ENCODE results near the gene EML1. TPM values are rescaled to one million over a fixed set of nuclear protein-coding genes. Genes with fewer than 3 reads are reported as not detected.

EML1 gene
- total RNA-seq, 1 donor from 2014 or later, result 34.9 TPM

- H3K27me3 Mint-ChIP-seq, result no peaks in the 10 kb centered on the region
- no peak overlapping the region for H3K4me3 Mint-ChIP-seq (ENCODE audit: low read depth)
- TF ChIP-seq CTCF (IDR thresholded peaks at IDR 0.05; ENCODE audit: unreplicated experiment), result no peak
- no peaks in the 10 kb centered on the region for H3K9me3 Mint-ChIP-seq (ENCODE audit: low read depth)
- no peak overlapping the region for H3K27ac Mint-ChIP-seq
- peaks cover 1% of the 10 kb centered on the region for H3K4me1 Mint-ChIP-seq (ENCODE audit: low read depth)
- peaks cover 10% of the 10 kb centered on the region for H3K36me3 Mint-ChIP-seq (ENCODE audit: insufficient read depth)
- no peak for DNase-seq (ENCODE audit: low spot score, unreplicated experiment)
These were observed 145.2 kb downstream of the EML1 start for GRCh38 chr14:99938376-99938775.

- H3K4me1 Mint-ChIP-seq (ENCODE audit: low read depth), result peaks cover 1% of the 10 kb centered on the region
- H3K27ac Mint-ChIP-seq, result no peak overlapping the region
- H3K27me3 Mint-ChIP-seq, result no peaks in the 10 kb centered on the region
- no peaks in the 10 kb centered on the region for H3K9me3 Mint-ChIP-seq (ENCODE audit: low read depth)
- no peak for DNase-seq (ENCODE audit: low spot score, unreplicated experiment)
- no peak for TF ChIP-seq CTCF (IDR thresholded peaks at IDR 0.05; ENCODE audit: unreplicated experiment)
- no peak overlapping the region for H3K4me3 Mint-ChIP-seq (ENCODE audit: low read depth)
- H3K36me3 Mint-ChIP-seq (ENCODE audit: insufficient read depth), result peaks cover 9% of the 10 kb centered on the region
These were observed 145.7 kb downstream of the EML1 start for GRCh38 chr14:99938896-99939295.

GRCh38 chr14:99939421-99939820, 146.2 kb downstream of the EML1 start:
- no peak overlapping the region for H3K4me3 Mint-ChIP-seq (ENCODE audit: low read depth)
- H3K36me3 Mint-ChIP-seq (ENCODE audit: insufficient read depth), result peaks cover 9% of the 10 kb centered on the region
- H3K4me1 Mint-ChIP-seq (ENCODE audit: low read depth), result peaks cover 1% of the 10 kb centered on the region
- no peak for TF ChIP-seq CTCF (IDR thresholded peaks at IDR 0.05; ENCODE audit: unreplicated experiment)
- no peak overlapping the region for H3K27ac Mint-ChIP-seq
- no peaks in the 10 kb centered on the region for H3K27me3 Mint-ChIP-seq
- no peaks in the 10 kb centered on the region for H3K9me3 Mint-ChIP-seq (ENCODE audit: low read depth)
- DNase-seq (ENCODE audit: low spot score, unreplicated experiment), result no peak

- Mint-ChIP-seq H3K36me3 (ENCODE audit: insufficient read depth) (peaks cover 9% of the 10 kb centered on the region), H3K9me3 (ENCODE audit: low read depth) (no peaks in the 10 kb centered on the region), H3K27me3 (no peaks in the 10 kb centered on the region), H3K27ac (no peak overlapping the region), H3K4me3 (ENCODE audit: low read depth) (no peak overlapping the region), H3K4me1 (ENCODE audit: low read depth) (peaks cover 1% of the 10 kb centered on the region)
- DNase-seq (ENCODE audit: low spot score, unreplicated experiment), result no peak
- TF ChIP-seq CTCF (IDR thresholded peaks at IDR 0.05; ENCODE audit: unreplicated experiment), result no peak
These were observed 146.9 kb downstream of the EML1 start for GRCh38 chr14:99940064-99940463.

GRCh38 chr14:99941211-99941610, 148.0 kb downstream of the EML1 start:
- peaks cover 6% of the 10 kb centered on the region for H3K36me3 Mint-ChIP-seq (ENCODE audit: insufficient read depth)
- no peak overlapping the region for H3K27ac Mint-ChIP-seq
- no peaks in the 10 kb centered on the region for H3K9me3 Mint-ChIP-seq (ENCODE audit: low read depth)
- H3K4me3 Mint-ChIP-seq (ENCODE audit: low read depth), result no peak overlapping the region
- TF ChIP-seq CTCF (IDR thresholded peaks at IDR 0.05; ENCODE audit: unreplicated experiment), result no peak
- no peak for DNase-seq (ENCODE audit: low spot score, unreplicated experiment)
- H3K27me3 Mint-ChIP-seq, result no peaks in the 10 kb centered on the region
- H3K4me1 Mint-ChIP-seq (ENCODE audit: low read depth), result peaks cover 1% of the 10 kb centered on the region

Data from progenitor cell of endocrine pancreas (in vitro differentiated cells).